ENCODE data around the gene ELAC1. TPM values are rescaled to one million over a fixed set of nuclear protein-coding genes. Genes with fewer than 3 reads are reported as not detected.

ELAC1 gene
- total and polyA plus RNA-seq, 4 donors = 7.3 to 14.2 (median 11.9) TPM

- H3K4me3 ChIP-seq (ENCODE audit: low read depth, low read length) = no peak overlapping the region
- no peaks in the 10 kb centered on the region for H3K36me3 ChIP-seq (ENCODE audit: control insufficient read depth, insufficient read depth, low read length)
- H3K27ac ChIP-seq (ENCODE audit: low read depth, low read length) = no peak overlapping the region
- no peaks in the 10 kb centered on the region for H3K27me3 ChIP-seq (ENCODE audit: control insufficient read depth, insufficient read depth, low read length)
- no peaks in the 10 kb centered on the region for H3K9me3 ChIP-seq (ENCODE audit: control insufficient read depth, insufficient read depth, low read length)
- DNase-seq (ENCODE audit: low read depth in 4 of 6, low spot score in 6 of 6) = no peak
- H3K4me1 ChIP-seq (ENCODE audit: control insufficient read depth, insufficient read depth, low read length) = peaks cover 3% of the 10 kb centered on the region
Observed at GRCh38 chr18:51009072-51009471, 41.2 kb downstream of the ELAC1 start.

GRCh38 chr18:51010218-51010617 is 42.4 kb downstream of the ELAC1 start:
- Histone ChIP-seq H3K27ac (ENCODE audit: low read depth, low read length) (no peak overlapping the region), H3K4me1 (ENCODE audit: control insufficient read depth, insufficient read depth, low read length) (peaks cover 3% of the 10 kb centered on the region), H3K9me3 (ENCODE audit: control insufficient read depth, insufficient read depth, low read length) (no peaks in the 10 kb centered on the region), H3K27me3 (ENCODE audit: control insufficient read depth, insufficient read depth, low read length) (no peaks in the 10 kb centered on the region), H3K36me3 (ENCODE audit: control insufficient read depth, insufficient read depth, low read length) (no peaks in the 10 kb centered on the region), H3K4me3 (ENCODE audit: low read depth, low read length) (no peak overlapping the region)
- no peak for DNase-seq (ENCODE audit: low read depth in 4 of 6, low spot score in 6 of 6)

GRCh38 chr18:51011709-51012108 is 43.9 kb downstream of the ELAC1 start:
- Histone ChIP-seq H3K4me1 (ENCODE audit: control insufficient read depth, insufficient read depth, low read length) (peaks cover 3% of the 10 kb centered on the region), H3K27ac (ENCODE audit: low read depth, low read length) (no peak overlapping the region), H3K9me3 (ENCODE audit: control insufficient read depth, insufficient read depth, low read length) (no peaks in the 10 kb centered on the region), H3K27me3 (ENCODE audit: control insufficient read depth, insufficient read depth, low read length) (no peaks in the 10 kb centered on the region), H3K4me3 (ENCODE audit: low read depth, low read length) (no peak overlapping the region), H3K36me3 (ENCODE audit: control insufficient read depth, insufficient read depth, low read length) (no peaks in the 10 kb centered on the region)
- no peak for DNase-seq (ENCODE audit: low read depth in 4 of 6, low spot score in 6 of 6)
- 100% methylated on average over 1 of the region's 3 CpGs for WGBS (ENCODE audit: insufficient coverage)

- peaks cover 10% of the 10 kb centered on the region for H3K4me1 ChIP-seq (ENCODE audit: control insufficient read depth, insufficient read depth, low read length)
- 100% methylated on average over 1 of the region's 3 CpGs for WGBS (ENCODE audit: insufficient coverage)
- H3K36me3 ChIP-seq (ENCODE audit: control insufficient read depth, insufficient read depth, low read length) = no peaks in the 10 kb centered on the region
- DNase-seq (ENCODE audit: low read depth in 4 of 6, low spot score in 6 of 6) = no peak
- H3K27me3 ChIP-seq (ENCODE audit: control insufficient read depth, insufficient read depth, low read length) = no peaks in the 10 kb centered on the region
- H3K4me3 ChIP-seq (ENCODE audit: low read depth, low read length) = no peak overlapping the region
- H3K27ac ChIP-seq (ENCODE audit: low read depth, low read length) = no peak overlapping the region
- H3K9me3 ChIP-seq (ENCODE audit: control insufficient read depth, insufficient read depth, low read length) = no peaks in the 10 kb centered on the region
Observed at GRCh38 chr18:51012441-51012840, 44.6 kb downstream of the ELAC1 start.

- H3K4me1 ChIP-seq (ENCODE audit: control insufficient read depth, insufficient read depth, low read length) = peaks cover 13% of the 10 kb centered on the region
- no peaks in the 10 kb centered on the region for H3K36me3 ChIP-seq (ENCODE audit: control insufficient read depth, insufficient read depth, low read length)
- no peaks in the 10 kb centered on the region for H3K27me3 ChIP-seq (ENCODE audit: control insufficient read depth, insufficient read depth, low read length)
- no peak overlapping the region for H3K27ac ChIP-seq (ENCODE audit: low read depth, low read length)
- H3K9me3 ChIP-seq (ENCODE audit: control insufficient read depth, insufficient read depth, low read length) = no peaks in the 10 kb centered on the region
- WGBS (ENCODE audit: insufficient coverage) = no CpG with 5 or more reads among the region's 3 CpGs
- H3K4me3 ChIP-seq (ENCODE audit: low read depth, low read length) = no peak overlapping the region
- no peak for DNase-seq (ENCODE audit: low read depth in 4 of 6, low spot score in 6 of 6)
Observed at GRCh38 chr18:51013259-51013658, 45.4 kb downstream of the ELAC1 start.

GRCh38 chr18:51017140-51017879 is 49.5 kb downstream of the ELAC1 start:
- peak in 2 of 6 donors; percentile 55 to 67 for DNase-seq (ENCODE audit: low read depth in 4 of 6, low spot score in 6 of 6)
- WGBS (ENCODE audit: insufficient coverage) = 35% methylated on average over 6 of the region's 8 CpGs
- Histone ChIP-seq H3K9me3 (ENCODE audit: control insufficient read depth, insufficient read depth, low read length) (no peaks in the 10 kb centered on the region), H3K27ac (ENCODE audit: low read depth, low read length) (peak overlapping the region; percentile 53), H3K4me3 (ENCODE audit: low read depth, low read length) (no peak overlapping the region), H3K27me3 (ENCODE audit: control insufficient read depth, insufficient read depth, low read length) (no peaks in the 10 kb centered on the region), H3K36me3 (ENCODE audit: control insufficient read depth, insufficient read depth, low read length) (no peaks in the 10 kb centered on the region), H3K4me1 (ENCODE audit: control insufficient read depth, insufficient read depth, low read length) (peaks cover 13% of the 10 kb centered on the region)

- Histone ChIP-seq H3K9me3 (ENCODE audit: control insufficient read depth, insufficient read depth, low read length) (no peaks in the 10 kb centered on the region), H3K4me1 (ENCODE audit: control insufficient read depth, insufficient read depth, low read length) (peaks cover 13% of the 10 kb centered on the region), H3K27ac (ENCODE audit: low read depth, low read length) (no peak overlapping the region), H3K27me3 (ENCODE audit: control insufficient read depth, insufficient read depth, low read length) (no peaks in the 10 kb centered on the region), H3K4me3 (ENCODE audit: low read depth, low read length) (no peak overlapping the region), H3K36me3 (ENCODE audit: control insufficient read depth, insufficient read depth, low read length) (no peaks in the 10 kb centered on the region)
- WGBS (ENCODE audit: insufficient coverage) = no CpG with 5 or more reads among the region's 5 CpGs
- DNase-seq (ENCODE audit: low read depth in 4 of 6, low spot score in 6 of 6) = no peak
Observed at GRCh38 chr18:51020536-51020935, 52.7 kb downstream of the ELAC1 start.

GRCh38 chr18:51021226-51021965 is 53.6 kb downstream of the ELAC1 start:
- H3K4me3 ChIP-seq (ENCODE audit: low read depth, low read length) = no peak overlapping the region
- H3K36me3 ChIP-seq (ENCODE audit: control insufficient read depth, insufficient read depth, low read length) = no peaks in the 10 kb centered on the region
- no peaks in the 10 kb centered on the region for H3K9me3 ChIP-seq (ENCODE audit: control insufficient read depth, insufficient read depth, low read length)
- 93% methylated on average over 3 of the region's 5 CpGs for WGBS (ENCODE audit: insufficient coverage)
- H3K4me1 ChIP-seq (ENCODE audit: control insufficient read depth, insufficient read depth, low read length) = peaks cover 13% of the 10 kb centered on the region
- no peak overlapping the region for H3K27ac ChIP-seq (ENCODE audit: low read depth, low read length)
- H3K27me3 ChIP-seq (ENCODE audit: control insufficient read depth, insufficient read depth, low read length) = no peaks in the 10 kb centered on the region
- no peak for DNase-seq (ENCODE audit: low read depth in 4 of 6, low spot score in 6 of 6)

GRCh38 chr18:51025512-51025911 is 57.7 kb downstream of the ELAC1 start:
- H3K4me3 ChIP-seq (ENCODE audit: low read depth, low read length) = no peak overlapping the region
- 100% methylated on average over 2 of the region's 2 CpGs for WGBS (ENCODE audit: insufficient coverage)
- no peaks in the 10 kb centered on the region for H3K9me3 ChIP-seq (ENCODE audit: control insufficient read depth, insufficient read depth, low read length)
- peaks cover 7% of the 10 kb centered on the region for H3K4me1 ChIP-seq (ENCODE audit: control insufficient read depth, insufficient read depth, low read length)
- no peaks in the 10 kb centered on the region for H3K27me3 ChIP-seq (ENCODE audit: control insufficient read depth, insufficient read depth, low read length)
- no peak for DNase-seq (ENCODE audit: low read depth in 4 of 6, low spot score in 6 of 6)
- no peak overlapping the region for H3K27ac ChIP-seq (ENCODE audit: low read depth, low read length)
- H3K36me3 ChIP-seq (ENCODE audit: control insufficient read depth, insufficient read depth, low read length) = no peaks in the 10 kb centered on the region

All from spinal cord (tissue), 10 donors.